Inflammatory macrophage (primary cell): ENCODE measurements around the gene S1PR4.

Experiments
- DNase-seq, 2 donors: peaks; one replicate each; pipeline ENCODE4 v3.0.0-alpha.2; 2020 to 2022

The S1PR4 gene

GRCh38 chr19:3224346-3225168 lies 46.0 kb downstream of the S1PR4 start, which contains the start of gene CELF5:
Gene CELF5 (plus strand): TSS chr19:3224661. CDS start chr19:3224740, 79 bp downstream.
- peak in 1 of 2 donors; percentile 19 for DNase-seq

GRCh38 chr19:3225169-3225485 lies 46.6 kb downstream of the S1PR4 start:
- DNase-seq, result no peak

- DNase-seq, result no peak
Observed at GRCh38 chr19:3225677-3226093, 47.1 kb downstream of the S1PR4 start.

GRCh38 chr19:3227054-3227626 lies 48.6 kb downstream of the S1PR4 start:
- DNase-seq, result no peak

- DNase-seq, result no peak
Observed at GRCh38 chr19:3229346-3229743, 50.8 kb downstream of the S1PR4 start.
